ENCODE data around the gene SNAI3.

- TF ChIP-seq, protein P1, sequence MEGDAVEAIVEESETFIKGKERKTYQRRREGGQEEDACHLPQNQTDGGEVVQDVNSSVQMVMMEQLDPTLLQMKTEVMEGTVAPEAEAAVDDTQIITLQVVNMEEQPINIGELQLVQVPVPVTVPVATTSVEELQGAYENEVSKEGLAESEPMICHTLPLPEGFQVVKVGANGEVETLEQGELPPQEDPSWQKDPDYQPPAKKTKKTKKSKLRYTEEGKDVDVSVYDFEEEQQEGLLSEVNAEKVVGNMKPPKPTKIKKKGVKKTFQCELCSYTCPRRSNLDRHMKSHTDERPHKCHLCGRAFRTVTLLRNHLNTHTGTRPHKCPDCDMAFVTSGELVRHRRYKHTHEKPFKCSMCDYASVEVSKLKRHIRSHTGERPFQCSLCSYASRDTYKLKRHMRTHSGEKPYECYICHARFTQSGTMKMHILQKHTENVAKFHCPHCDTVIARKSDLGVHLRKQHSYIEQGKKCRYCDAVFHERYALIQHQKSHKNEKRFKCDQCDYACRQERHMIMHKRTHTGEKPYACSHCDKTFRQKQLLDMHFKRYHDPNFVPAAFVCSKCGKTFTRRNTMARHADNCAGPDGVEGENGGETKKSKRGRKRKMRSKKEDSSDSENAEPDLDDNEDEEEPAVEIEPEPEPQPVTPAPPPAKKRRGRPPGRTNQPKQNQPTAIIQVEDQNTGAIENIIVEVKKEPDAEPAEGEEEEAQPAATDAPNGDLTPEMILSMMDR (IDR thresholded peaks at IDR 0.05) = no peak
- TF ChIP-seq EZH2 (IDR thresholded peaks at IDR 0.05; ENCODE audit: borderline replicate concordance, insufficient read depth, low read depth, low read length, poor library complexity, severe bottlenecking) = no peak
Measured at GRCh38 chr16:88715312-88716190, 29.2 kb upstream of the SNAI3 start.

Measured in B cell (primary cell).